ENCODE results near the gene DNMBP.

DNMBP gene, protein sequence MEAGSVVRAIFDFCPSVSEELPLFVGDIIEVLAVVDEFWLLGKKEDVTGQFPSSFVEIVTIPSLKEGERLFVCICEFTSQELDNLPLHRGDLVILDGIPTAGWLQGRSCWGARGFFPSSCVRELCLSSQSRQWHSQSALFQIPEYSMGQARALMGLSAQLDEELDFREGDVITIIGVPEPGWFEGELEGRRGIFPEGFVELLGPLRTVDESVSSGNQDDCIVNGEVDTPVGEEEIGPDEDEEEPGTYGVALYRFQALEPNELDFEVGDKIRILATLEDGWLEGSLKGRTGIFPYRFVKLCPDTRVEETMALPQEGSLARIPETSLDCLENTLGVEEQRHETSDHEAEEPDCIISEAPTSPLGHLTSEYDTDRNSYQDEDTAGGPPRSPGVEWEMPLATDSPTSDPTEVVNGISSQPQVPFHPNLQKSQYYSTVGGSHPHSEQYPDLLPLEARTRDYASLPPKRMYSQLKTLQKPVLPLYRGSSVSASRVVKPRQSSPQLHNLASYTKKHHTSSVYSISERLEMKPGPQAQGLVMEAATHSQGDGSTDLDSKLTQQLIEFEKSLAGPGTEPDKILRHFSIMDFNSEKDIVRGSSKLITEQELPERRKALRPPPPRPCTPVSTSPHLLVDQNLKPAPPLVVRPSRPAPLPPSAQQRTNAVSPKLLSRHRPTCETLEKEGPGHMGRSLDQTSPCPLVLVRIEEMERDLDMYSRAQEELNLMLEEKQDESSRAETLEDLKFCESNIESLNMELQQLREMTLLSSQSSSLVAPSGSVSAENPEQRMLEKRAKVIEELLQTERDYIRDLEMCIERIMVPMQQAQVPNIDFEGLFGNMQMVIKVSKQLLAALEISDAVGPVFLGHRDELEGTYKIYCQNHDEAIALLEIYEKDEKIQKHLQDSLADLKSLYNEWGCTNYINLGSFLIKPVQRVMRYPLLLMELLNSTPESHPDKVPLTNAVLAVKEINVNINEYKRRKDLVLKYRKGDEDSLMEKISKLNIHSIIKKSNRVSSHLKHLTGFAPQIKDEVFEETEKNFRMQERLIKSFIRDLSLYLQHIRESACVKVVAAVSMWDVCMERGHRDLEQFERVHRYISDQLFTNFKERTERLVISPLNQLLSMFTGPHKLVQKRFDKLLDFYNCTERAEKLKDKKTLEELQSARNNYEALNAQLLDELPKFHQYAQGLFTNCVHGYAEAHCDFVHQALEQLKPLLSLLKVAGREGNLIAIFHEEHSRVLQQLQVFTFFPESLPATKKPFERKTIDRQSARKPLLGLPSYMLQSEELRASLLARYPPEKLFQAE (N-terminal part only)
- long read RNA-seq, partial matches to known transcripts: 0 of 1 reads
- long read RNA-seq, other reads (novel, unspliced or antisense): 1 of 1 reads

DNA sequence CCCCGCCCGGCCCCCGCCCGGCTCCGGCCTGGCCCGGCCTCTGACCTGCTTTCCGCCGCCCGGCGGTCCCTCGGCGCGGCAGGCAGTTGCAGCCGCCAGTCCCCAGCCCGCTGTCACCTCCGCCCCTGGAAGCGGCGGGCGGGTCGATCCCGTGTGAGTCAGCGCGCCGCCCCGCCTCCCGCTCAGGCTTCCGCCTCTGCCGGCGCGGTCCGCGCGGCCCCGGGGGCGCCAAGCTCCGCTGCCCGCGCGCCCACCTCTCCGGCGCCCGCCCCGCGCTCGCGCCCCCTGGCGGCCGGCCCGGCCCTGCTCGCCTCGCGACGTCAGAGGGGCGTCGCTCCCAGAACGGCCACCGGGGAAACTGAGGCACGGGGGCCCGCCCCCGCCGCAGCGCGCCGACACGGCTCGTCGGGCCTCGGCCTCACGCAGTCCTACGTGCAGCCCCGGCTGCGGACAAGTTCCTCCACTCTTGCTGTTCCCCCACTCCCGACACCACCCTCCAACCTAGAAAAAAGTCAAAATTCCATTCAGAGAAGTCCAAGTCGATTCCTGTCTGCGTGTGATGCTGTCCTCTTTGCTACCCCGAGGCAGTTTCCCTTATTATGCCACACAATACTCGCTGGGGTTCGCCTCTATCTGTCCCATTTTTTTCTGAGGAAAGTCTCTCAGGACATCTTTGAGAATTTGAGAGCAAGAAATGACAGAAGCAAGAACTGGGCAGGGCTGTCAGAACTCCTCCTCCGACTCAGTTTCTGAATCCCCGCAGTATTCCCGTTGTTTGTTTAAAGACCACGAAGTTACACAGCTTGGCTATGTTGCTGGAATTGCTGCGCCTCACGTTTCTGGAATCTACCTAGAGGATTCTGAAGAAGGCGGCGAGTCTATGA, at the start of gene DNMBP:
Gene DNMBP, minus strand, starts transcription at position 155 of the 884 bp plus-strand sequence. CDS start 37,823 bp downstream, outside the sequence.
- H3K27ac ChIP-seq (replicated peaks): no peak within 1 kb of the TSS
- H3K27me3 ChIP-seq (ENCODE audit: insufficient read depth, poor library complexity, severe bottlenecking): peaks cover 8% of the 10 kb centered on the region
- peak; percentile 42 to 60 for DNase-seq (ENCODE audit: low read depth in 1 of 2, low spot score in 1 of 2)
- TF ChIP-seq SPI1 (IDR thresholded peaks at IDR 0.05; ENCODE audit: borderline replicate concordance, low read depth) (no peak), REST (IDR thresholded peaks at IDR 0.05; ENCODE audit: insufficient replicate concordance, low read depth) (no peak), POLR2AphosphoS5 (IDR thresholded peaks at IDR 0.05; ENCODE audit: low read depth) (no peak), GABPA (IDR thresholded peaks at IDR 0.05; ENCODE audit: low read depth) (no peak)
- TF ChIP-seq, protein P1, sequence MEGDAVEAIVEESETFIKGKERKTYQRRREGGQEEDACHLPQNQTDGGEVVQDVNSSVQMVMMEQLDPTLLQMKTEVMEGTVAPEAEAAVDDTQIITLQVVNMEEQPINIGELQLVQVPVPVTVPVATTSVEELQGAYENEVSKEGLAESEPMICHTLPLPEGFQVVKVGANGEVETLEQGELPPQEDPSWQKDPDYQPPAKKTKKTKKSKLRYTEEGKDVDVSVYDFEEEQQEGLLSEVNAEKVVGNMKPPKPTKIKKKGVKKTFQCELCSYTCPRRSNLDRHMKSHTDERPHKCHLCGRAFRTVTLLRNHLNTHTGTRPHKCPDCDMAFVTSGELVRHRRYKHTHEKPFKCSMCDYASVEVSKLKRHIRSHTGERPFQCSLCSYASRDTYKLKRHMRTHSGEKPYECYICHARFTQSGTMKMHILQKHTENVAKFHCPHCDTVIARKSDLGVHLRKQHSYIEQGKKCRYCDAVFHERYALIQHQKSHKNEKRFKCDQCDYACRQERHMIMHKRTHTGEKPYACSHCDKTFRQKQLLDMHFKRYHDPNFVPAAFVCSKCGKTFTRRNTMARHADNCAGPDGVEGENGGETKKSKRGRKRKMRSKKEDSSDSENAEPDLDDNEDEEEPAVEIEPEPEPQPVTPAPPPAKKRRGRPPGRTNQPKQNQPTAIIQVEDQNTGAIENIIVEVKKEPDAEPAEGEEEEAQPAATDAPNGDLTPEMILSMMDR (IDR thresholded peaks at IDR 0.05; ENCODE audit: insufficient read depth, low read length): no peak
- H3K4me3 ChIP-seq (replicated peaks; ENCODE audit: insufficient read depth, low read length): peak within 1 kb of the TSS; percentile 62

- no peak for DNase-seq (ENCODE audit: low read depth in 1 of 2, low spot score in 1 of 2)
- Histone ChIP-seq H3K4me3 (replicated peaks; ENCODE audit: insufficient read depth, low read length) (no peak overlapping the region), H3K27ac (replicated peaks) (no peak overlapping the region), H3K27me3 (ENCODE audit: insufficient read depth, poor library complexity, severe bottlenecking) (peaks cover 3% of the 10 kb centered on the region)
- no peak for TF ChIP-seq REST (IDR thresholded peaks at IDR 0.05; ENCODE audit: insufficient replicate concordance, low read depth)
- TF ChIP-seq, protein P1 (IDR thresholded peaks at IDR 0.05; ENCODE audit: insufficient read depth, low read length): no peak
- TF ChIP-seq POLR2AphosphoS5 (IDR thresholded peaks at IDR 0.05; ENCODE audit: low read depth): no peak
These were observed 48.2 kb upstream of the DNMBP start for GRCh38 chr10:100057948-100058347.

All from HL-60 (cell line).